Measurements from ENCODE around the gene SLU7.

Gene SLU7

GRCh38 chr5:160399402-160400353 lies 19.2 kb downstream of the SLU7 start, which contains the start of gene FAM200C:
Gene FAM200C, minus strand, starts transcription at chr5:160400054. Its CDS starts 4,564 bp downstream, at chr5:160395490.
- DNase-seq = peak; percentile 96

DNA sequence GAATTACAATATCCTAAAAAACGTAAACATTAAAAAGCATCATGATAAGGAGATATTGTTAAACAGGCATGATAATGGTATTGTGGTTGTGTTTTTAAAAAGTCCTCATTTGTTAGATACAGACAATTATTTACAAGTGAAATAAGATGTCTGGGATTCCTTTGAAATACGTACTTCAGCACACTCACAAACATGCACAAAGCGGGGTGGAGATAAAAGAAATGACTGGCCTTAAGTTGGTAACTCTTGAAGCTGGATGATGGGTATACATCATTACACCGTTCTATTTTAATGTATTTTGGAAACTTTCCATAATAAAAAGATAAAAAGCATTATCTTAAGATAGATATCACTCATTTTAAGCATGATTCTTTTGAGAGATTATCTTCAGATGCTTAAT lies 20.1 kb downstream of the SLU7 start:
- no peak for DNase-seq

DNA sequence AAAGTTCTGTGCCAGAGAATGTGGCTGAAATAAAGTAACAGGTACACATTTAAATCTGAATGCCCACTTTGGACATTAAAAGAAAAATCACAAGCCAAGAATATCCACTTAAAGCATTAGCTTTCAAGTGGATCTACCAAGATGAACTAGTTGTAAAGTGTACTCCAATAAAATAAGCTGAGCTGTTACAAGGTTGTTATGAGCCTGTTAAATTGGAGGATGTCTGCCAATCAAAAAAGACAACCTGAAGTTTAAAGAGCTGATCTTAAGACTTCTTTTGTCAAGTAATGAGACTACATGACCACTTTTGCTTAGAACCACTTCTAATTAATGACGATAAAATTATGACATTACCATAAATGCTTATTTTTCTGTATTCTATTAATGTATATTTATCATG lies 21.4 kb downstream of the SLU7 start:
- no peak for DNase-seq

DNA sequence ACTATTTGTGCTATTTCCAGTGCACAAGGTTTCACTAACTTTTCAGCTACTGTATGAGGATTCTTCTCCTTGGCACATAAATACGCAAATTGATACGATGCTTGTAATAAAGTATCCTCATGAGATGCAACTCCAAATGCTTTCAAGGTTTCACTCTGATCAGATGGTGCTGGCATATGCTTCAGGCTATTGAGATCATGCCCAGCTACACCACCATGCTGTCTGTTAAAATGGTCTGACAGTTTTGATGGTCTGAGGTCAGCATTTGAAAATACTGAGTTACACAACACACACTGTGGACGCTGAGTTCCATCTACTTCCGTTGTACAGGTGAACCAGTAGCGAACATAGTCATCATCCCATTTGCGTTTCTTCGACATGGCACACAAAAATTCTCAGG lies 23.8 kb downstream of the SLU7 start:
- no peak for DNase-seq

GRCh38 chr5:160390787-160391696 lies 27.8 kb downstream of the SLU7 start:
- peak; percentile 40 for DNase-seq

GRCh38 chr5:160387445-160387844 lies 31.4 kb downstream of the SLU7 start:
- no peak for DNase-seq

- DNase-seq = no peak
Observed at GRCh38 chr5:160385496-160385895, 33.4 kb downstream of the SLU7 start.

- DNase-seq = no peak
Observed at GRCh38 chr5:160384681-160385080, 34.2 kb downstream of the SLU7 start.

DNA sequence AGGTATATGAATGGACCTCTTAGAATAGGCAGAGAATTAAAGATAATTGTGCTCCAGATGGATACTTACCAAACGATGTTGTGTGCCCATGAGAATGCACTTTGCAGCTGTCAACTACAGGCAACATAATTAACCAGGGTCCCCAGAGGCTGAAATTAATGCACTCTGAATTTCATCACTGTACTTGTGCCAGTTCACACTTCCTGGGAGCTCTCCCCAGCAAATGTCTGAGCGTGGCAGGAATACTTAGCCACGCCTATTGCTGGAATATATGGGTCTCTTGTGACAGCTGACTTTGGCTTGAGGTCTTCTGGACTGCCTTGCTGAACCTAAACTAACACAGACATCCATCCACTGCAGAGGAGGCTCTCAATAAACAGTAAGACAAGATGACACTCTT lies 36.5 kb downstream of the SLU7 start:
- no peak for DNase-seq

DNA sequence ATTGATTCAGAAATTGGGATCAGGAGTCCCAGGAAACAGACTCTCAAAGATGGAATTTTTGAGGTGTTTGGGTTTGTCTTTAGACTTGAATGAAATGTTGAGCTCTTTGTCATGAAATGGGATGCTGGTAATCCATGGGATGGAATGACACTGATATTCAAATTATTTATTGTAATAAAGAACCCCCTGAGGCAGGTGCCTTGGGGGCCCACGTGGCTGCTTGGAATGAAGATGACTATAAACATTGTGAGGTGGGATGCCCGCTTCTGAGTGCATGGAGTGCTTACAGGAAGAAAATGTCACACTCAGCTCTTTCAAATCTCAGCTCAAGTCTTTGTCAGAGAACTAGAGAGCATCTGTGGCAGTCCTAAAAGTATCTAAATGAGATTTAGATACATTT lies 38.8 kb downstream of the SLU7 start:
- no peak for DNase-seq

GRCh38 chr5:160379511-160379910 lies 39.4 kb downstream of the SLU7 start:
- no peak for DNase-seq

DNA sequence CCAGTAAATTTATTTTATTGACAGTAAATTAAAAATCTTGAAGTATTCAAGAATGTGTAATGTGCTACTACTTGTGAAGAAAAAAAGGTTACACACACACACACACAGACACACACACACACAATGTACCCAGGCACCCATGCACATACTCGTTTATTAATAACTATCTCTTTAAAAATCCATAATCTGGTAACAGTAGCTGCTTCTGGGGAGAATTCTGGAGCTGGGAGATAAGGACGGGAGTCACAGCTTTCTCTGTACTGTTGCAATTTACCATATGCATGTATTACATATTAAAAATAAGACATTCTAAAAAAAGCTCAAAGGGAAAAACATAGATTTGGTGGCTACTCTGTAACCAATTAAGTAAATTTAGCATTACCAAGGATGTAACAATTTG lies 40.6 kb downstream of the SLU7 start:
- DNase-seq = no peak

DNA sequence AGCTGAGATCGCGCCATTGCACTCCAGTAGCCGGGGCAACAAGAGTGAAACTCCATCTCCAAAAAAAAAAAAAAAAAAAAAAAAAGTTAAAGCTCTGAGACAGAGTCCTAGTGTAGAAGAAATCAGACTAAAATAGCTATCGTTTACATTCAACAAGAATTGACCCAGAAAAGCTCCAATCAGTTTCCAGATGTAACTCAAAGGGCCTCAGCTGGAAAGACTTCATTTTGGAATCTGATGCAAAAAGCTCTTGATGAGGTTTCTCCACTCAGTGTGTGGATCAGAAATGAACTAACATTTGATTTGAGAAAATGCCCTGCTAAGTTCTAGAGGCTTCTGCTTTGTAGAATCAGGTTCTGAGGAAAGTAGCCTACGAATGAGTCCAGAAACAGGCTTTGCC lies 41.2 kb downstream of the SLU7 start:
- DNase-seq = no peak

DNA sequence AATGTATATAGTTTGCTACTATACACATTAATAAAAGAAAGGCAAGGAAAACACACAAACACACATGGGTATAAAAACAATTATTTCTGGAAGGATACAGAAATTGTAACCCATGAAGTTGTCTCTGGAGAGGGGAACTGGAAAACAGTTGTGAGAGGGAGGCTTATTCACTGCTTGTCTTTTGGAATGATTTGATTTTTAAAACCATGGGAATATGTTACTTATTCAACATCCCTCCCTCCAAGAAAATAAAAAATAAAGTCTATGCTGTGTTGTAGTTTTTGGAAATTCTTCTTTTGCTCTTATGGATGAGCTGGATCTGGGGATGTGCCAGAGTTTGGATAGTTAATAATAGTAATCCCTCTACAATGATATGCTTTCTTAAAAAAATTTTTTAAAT lies 42.5 kb downstream of the SLU7 start:
- DNase-seq = no peak

GRCh38 chr5:160375701-160376100 lies 43.2 kb downstream of the SLU7 start:
- no peak for DNase-seq

DNA sequence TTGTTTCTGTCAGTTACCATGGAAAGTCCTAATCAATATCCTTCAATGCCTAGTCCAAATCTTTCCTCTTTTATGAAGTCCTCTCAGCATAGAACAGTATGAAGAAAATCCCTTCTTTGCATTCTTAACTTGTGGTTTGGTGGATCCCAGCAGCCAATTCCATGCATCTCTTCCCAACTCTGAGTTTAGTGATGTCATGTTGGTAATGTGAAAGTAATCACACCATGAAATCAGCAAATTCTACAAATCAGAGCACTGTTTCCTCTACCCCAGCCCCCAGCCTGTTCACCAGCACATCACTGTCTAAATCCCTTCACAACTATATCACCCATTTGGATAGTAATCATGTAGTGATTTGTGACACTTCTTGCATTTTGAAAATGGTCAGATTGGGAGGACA lies 43.7 kb downstream of the SLU7 start:
- peak; percentile 69 for DNase-seq

DNA sequence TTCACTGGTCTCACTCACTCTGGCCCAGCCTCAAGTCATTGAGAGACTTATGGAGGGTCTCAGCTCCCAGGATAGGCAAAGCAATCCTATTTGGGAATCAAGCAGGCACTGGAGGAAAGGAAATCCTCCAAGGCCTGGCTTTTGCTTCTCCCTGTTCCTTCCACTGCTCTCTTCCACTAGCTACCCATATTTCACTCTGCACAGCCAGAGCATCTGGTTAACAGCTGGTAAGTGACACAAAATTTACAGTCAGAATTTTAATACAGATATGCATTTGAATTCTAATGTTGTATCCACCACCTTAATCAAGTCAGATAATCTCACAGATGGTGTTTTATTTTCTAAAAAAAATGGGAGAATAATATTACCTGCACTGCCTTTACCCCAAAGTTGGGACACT lies 47.6 kb downstream of the SLU7 start:
- DNase-seq = no peak

- DNase-seq = no peak
Observed at GRCh38 chr5:160370713-160371034, 48.2 kb downstream of the SLU7 start.

- peak; percentile 74 for DNase-seq
Observed at GRCh38 chr5:160369990-160370712, 48.7 kb downstream of the SLU7 start, which contains the start of gene C1QTNF2. Gene C1QTNF2, minus strand, starts transcription at chr5:160370626. Its CDS starts 15,615 bp downstream, at chr5:160355011.

GRCh38 chr5:160367885-160368284 lies 51.0 kb downstream of the SLU7 start:
- no peak for DNase-seq

DNA sequence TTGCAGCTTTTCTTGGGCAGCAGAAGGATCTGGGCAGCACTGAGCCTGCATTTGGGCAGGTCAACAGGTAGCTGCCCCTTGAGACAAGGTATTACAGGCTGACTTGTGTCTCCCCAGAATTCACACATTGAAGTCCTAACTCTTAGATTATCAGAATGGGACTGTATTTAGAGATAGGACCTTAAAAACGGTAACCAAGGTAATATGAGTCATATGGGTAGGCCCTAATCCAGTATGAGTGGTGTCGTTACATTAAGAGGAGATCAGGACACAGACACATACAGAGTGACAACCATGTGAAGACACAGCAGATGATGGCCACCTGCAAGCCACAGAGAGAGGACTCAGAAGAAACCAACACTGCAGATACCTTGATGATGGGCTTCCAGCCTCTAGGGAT lies 51.6 kb downstream of the SLU7 start:
- no peak for DNase-seq

DNA sequence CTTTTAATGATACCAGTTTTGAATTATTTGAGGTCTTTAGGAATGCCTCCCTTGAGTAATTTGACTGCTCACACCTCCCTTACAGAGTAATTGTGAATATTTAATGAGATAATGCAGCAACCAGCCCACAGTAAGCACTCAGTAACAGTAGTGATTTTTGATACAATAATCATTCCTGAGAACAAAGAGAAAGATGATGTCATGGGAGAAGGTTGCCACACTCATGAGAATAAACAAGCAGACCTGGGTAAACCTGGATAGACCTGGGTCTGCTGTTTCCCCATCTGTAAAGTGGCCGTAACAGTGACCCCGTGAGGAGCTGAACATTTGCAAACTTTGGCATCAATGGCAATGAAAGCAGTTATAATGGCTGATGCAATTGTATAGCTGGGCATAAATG lies 52.7 kb downstream of the SLU7 start:
- no peak for DNase-seq

Data from fibroblast of skin of scalp (primary cell).